T-helper 1 cell treated with Interleukin-12 subunit alpha and Interleukin-12 subunit beta and Interleukin-4 antibody, amounts not matched to agents 30 ng/mL and 1 ng/mL, for 36 hours (primary cell): ENCODE measurements around the gene DCUN1D5. TPM values are rescaled to one million over a fixed set of nuclear protein-coding genes. Genes with fewer than 3 reads are reported as not detected.

Experiments used
- intact Hi-C: fragments of 100-400 bp; cut with micrococcal nuclease; formaldehyde crosslinking; loops from one replicate; pipeline ENCODE4 v1.15.1; 2024
- total RNA-seq: library from RNA; stranded (reverse); gene quantifications from 2 replicates; pipeline ENCODE4 v1.2.3, GENCODE V29; 2022

Gene DCUN1D5
- 30.9 and 32.1 TPM in 2 replicates for total RNA-seq

GRCh38 chr11:103091801-103092524 is at the start of gene DCUN1D5:
Gene DCUN1D5 (minus strand): TSS chr11:103092160. CDS start chr11:103091872, 288 bp downstream.
- intact Hi-C loops, result loop anchor here (1.0 to 2.0 kb wide), 5 partner anchors 17 to 775 kb away; partner anchors contain the start of genes BIRC3 and DYNC2H1

GRCh38 chr11:103125462-103125861 is 33.5 kb upstream of the DCUN1D5 start:
- intact Hi-C loops, result no loop called here

- intact Hi-C loops, result no loop called here
Observed at GRCh38 chr11:103114836-103115235, 22.9 kb upstream of the DCUN1D5 start.

- intact Hi-C loops, result no loop called here
Observed at GRCh38 chr11:103112364-103112763, 20.4 kb upstream of the DCUN1D5 start.

GRCh38 chr11:103111400-103111799 is 19.4 kb upstream of the DCUN1D5 start:
- intact Hi-C loops, result no loop called here

GRCh38 chr11:103110391-103110790 is 18.4 kb upstream of the DCUN1D5 start:
- intact Hi-C loops, result no loop called here

- intact Hi-C loops, result loop anchor here (1.0 to 10.0 kb wide), 10 partner anchors 18 to 1595 kb away; partner anchors contain the start of genes BIRC2, BIRC3, CEP126 and DCUN1D5
Observed at GRCh38 chr11:103109818-103110388, 17.9 kb upstream of the DCUN1D5 start.

- intact Hi-C loops, result loop anchor here (1.0 to 10.0 kb wide), 10 partner anchors 17 to 1596 kb away; partner anchors contain the start of genes BIRC2, BIRC3, CEP126 and DCUN1D5
Observed at GRCh38 chr11:103108933-103109817, 17.2 kb upstream of the DCUN1D5 start, which contains the start of gene DYNC2H1. Gene DYNC2H1 (plus strand): TSS chr11:103109426. CDS start chr11:103109575, 149 bp downstream.

- intact Hi-C loops, result no loop called here
Observed at GRCh38 chr11:103097279-103097678, 5.3 kb upstream of the DCUN1D5 start.

- intact Hi-C loops, result loop anchor here (1.0 to 2.0 kb wide), 3 partner anchors 21 to 55 kb away; no protein-coding TSS in a partner anchor
Observed at GRCh38 chr11:103091064-103091800, 728 bp downstream of the DCUN1D5 start.

GRCh38 chr11:103086461-103086860 is 5.5 kb downstream of the DCUN1D5 start:
- intact Hi-C loops, result no loop called here

- intact Hi-C loops, result no loop called here
Observed at GRCh38 chr11:103085758-103086365, 6.1 kb downstream of the DCUN1D5 start.

- intact Hi-C loops, result no loop called here
Observed at GRCh38 chr11:103079833-103080232, 12.1 kb downstream of the DCUN1D5 start.

GRCh38 chr11:103078710-103079109 is 13.2 kb downstream of the DCUN1D5 start:
- intact Hi-C loops, result no loop called here

GRCh38 chr11:103077554-103077953 is 14.4 kb downstream of the DCUN1D5 start:
- intact Hi-C loops, result no loop called here

GRCh38 chr11:103076361-103076760 is 15.6 kb downstream of the DCUN1D5 start:
- intact Hi-C loops, result no loop called here

- intact Hi-C loops, result no loop called here
Observed at GRCh38 chr11:103071008-103071407, 21.0 kb downstream of the DCUN1D5 start.

- intact Hi-C loops, result loop anchor here (1.0 kb wide), 1 partner anchor 21 kb away; no protein-coding TSS in a partner anchor
Observed at GRCh38 chr11:103070142-103070541, 21.8 kb downstream of the DCUN1D5 start.

GRCh38 chr11:103069367-103069766 is 22.6 kb downstream of the DCUN1D5 start:
- intact Hi-C loops, result loop anchor here (2.0 kb wide), 1 partner anchor 13 kb away; no protein-coding TSS in a partner anchor

GRCh38 chr11:103067118-103067517 is 24.8 kb downstream of the DCUN1D5 start:
- intact Hi-C loops, result no loop called here
